HL-60 (cell line): ENCODE data around the gene PCOLCE2.

Experiments
- DNase-seq, 2 experiments: peaks; one replicate each; pipeline ENCODE4 v3.0.0-alpha.2; 2010 to 2020; ENCODE audit warnings: low read depth in 1 of 2, low spot score in 1 of 2
- H3K27ac ChIP-seq: fragments of 250-450 bp; sonication (Bioruptor Pico); replicated peaks from 2 replicates; pipeline ENCODE4 v1.5.1; 2020; ENCODE audit warnings: mild to moderate bottlenecking, moderate library complexity
- H3K27me3 ChIP-seq: fragments of 250-450 bp; sonication (Bioruptor Pico); 2 replicates; pipeline ENCODE4 v1.5.1; 2021; ENCODE audit warnings: mild to moderate bottlenecking, moderate library complexity; ENCODE audit not compliant: insufficient read depth, poor library complexity, severe bottlenecking
- H3K4me3 ChIP-seq: replicated peaks from 2 replicates; pipeline ENCODE4 v1.5.1; 2011; ENCODE audit warnings: mild to moderate bottlenecking, control low read depth, low read length; ENCODE audit not compliant: insufficient read depth
- CTCF ChIP-seq: IDR thresholded peaks from one replicate; pipeline ENCODE4 v1.5.1; 2011; ENCODE audit warnings: low read length, control low read depth, inconsistent platforms; ENCODE audit not compliant: insufficient read depth
- GABPA ChIP-seq: IDR thresholded peaks from 2 replicates; pipeline ENCODE4 v1.6.1; 2012; ENCODE audit warnings: low read depth
- POLR2AphosphoS5 ChIP-seq: IDR thresholded peaks from 2 replicates; pipeline ENCODE4 v1.6.1; 2012; ENCODE audit warnings: low read depth
- REST ChIP-seq: IDR thresholded peaks from 2 replicates; pipeline ENCODE4 v1.6.1; 2012; ENCODE audit warnings: low read depth; ENCODE audit not compliant: insufficient replicate concordance
- SPI1 ChIP-seq: IDR thresholded peaks from 2 replicates; pipeline ENCODE4 v1.6.1; 2012; ENCODE audit warnings: low read depth, mild to moderate bottlenecking, borderline replicate concordance

The PCOLCE2 gene

GRCh38 chr3:142795332-142795731 is 93.6 kb downstream of the PCOLCE2 start:
- no peak for TF ChIP-seq GABPA
- TF ChIP-seq POLR2AphosphoS5 = no peak
- TF ChIP-seq CTCF = no peak
- TF ChIP-seq REST = no peak
- no peak for TF ChIP-seq SPI1
- no peak for DNase-seq
- no peak overlapping the region for H3K27ac ChIP-seq
- no peaks in the 10 kb centered on the region for H3K27me3 ChIP-seq
- no peak overlapping the region for H3K4me3 ChIP-seq

GRCh38 chr3:142794508-142794907 is 94.4 kb downstream of the PCOLCE2 start:
- no peak for TF ChIP-seq REST
- TF ChIP-seq POLR2AphosphoS5 = no peak
- TF ChIP-seq CTCF = no peak
- Histone ChIP-seq H3K27ac (no peak overlapping the region), H3K4me3 (no peak overlapping the region), H3K27me3 (no peaks in the 10 kb centered on the region)
- no peak for DNase-seq

- peak in 1 of 2 experiments; percentile 7 for DNase-seq
- TF ChIP-seq GABPA (no peak), SPI1 (peak; percentile 6; the same call in 1 of the 2 replicates), REST (no peak), CTCF (no peak), POLR2AphosphoS5 (no peak)
- H3K27me3 ChIP-seq = no peaks in the 10 kb centered on the region
- no peak overlapping the region for H3K27ac ChIP-seq
- no peak overlapping the region for H3K4me3 ChIP-seq
These were observed 101.2 kb downstream of the PCOLCE2 start for GRCh38 chr3:142787719-142788118.
